ENCODE measurements around the gene KCNMB2. TPM values are rescaled to one million over a fixed set of nuclear protein-coding genes. Genes with fewer than 3 reads are reported as not detected.

The KCNMB2 gene
- total RNA-seq, 2 donors from 2014 or later = 0.42 to 0.72 TPM

DNA sequence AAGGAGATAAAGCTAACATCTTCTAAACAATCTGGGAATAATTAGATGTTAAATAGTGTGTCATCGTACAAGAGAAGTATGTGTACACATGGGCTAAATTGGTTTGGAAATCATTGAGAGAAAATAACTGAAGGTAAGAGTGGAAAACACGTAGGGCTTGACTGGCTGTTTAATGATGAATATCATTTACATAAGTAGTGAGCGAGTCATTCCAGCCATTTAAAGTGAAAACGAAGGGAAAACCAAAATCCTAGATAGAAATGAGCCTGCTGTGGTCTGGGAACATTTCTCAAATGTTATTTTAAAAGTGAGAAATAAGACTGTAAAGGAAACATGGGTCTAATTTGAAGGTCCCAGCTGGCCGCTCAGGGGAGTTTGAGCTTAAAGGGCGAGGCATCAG, 41.9 kb upstream of the KCNMB2 start:
- no peak overlapping the region for H3K27ac ChIP-seq
- H3K4me3 ChIP-seq = no peak overlapping the region
- no peaks in the 10 kb centered on the region for H3K4me1 ChIP-seq
- no peak for DNase-seq
- H3K9me3 ChIP-seq = no peaks in the 10 kb centered on the region
- no peaks in the 10 kb centered on the region for H3K36me3 ChIP-seq
- no peak overlapping the region for H3K9ac ChIP-seq (ENCODE audit: low read depth in 2 of 2, low read length in 2 of 2)
- intact Hi-C loops (cut with DNase I) = no loop called here
- TF ChIP-seq, protein P1, sequence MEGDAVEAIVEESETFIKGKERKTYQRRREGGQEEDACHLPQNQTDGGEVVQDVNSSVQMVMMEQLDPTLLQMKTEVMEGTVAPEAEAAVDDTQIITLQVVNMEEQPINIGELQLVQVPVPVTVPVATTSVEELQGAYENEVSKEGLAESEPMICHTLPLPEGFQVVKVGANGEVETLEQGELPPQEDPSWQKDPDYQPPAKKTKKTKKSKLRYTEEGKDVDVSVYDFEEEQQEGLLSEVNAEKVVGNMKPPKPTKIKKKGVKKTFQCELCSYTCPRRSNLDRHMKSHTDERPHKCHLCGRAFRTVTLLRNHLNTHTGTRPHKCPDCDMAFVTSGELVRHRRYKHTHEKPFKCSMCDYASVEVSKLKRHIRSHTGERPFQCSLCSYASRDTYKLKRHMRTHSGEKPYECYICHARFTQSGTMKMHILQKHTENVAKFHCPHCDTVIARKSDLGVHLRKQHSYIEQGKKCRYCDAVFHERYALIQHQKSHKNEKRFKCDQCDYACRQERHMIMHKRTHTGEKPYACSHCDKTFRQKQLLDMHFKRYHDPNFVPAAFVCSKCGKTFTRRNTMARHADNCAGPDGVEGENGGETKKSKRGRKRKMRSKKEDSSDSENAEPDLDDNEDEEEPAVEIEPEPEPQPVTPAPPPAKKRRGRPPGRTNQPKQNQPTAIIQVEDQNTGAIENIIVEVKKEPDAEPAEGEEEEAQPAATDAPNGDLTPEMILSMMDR (IDR thresholded peaks at IDR 0.05) = no peak
- H3K27me3 ChIP-seq = no peaks in the 10 kb centered on the region

DNA sequence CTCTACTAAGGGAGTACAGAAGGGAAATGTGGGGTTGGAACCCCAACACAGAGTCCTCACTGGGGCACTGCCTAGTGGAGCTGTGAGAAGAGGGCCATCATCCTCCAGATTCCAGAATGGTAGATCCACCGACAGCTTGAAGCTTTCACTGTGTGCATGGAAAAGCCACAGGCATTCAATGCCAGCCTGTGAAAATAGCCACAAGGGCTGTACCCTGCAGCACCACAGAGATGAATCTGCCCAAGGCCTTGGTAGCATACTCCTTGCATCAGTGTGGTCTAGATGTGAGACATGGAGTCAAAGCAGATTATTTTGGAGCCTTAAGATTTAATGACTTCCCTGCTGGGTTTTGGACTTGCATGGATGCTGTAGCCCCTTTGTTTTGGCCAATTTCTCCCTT, 39.3 kb upstream of the KCNMB2 start:
- DNase-seq = no peak
- intact Hi-C loops (cut with DNase I) = no loop called here
- Histone ChIP-seq H3K27me3 (no peaks in the 10 kb centered on the region), H3K4me1 (no peaks in the 10 kb centered on the region), H3K4me3 (no peak overlapping the region), H3K9ac (ENCODE audit: low read depth in 2 of 2, low read length in 2 of 2) (no peak overlapping the region), H3K27ac (no peak overlapping the region), H3K9me3 (no peaks in the 10 kb centered on the region), H3K36me3 (no peaks in the 10 kb centered on the region)
- TF ChIP-seq, protein P1 (IDR thresholded peaks at IDR 0.05) = no peak

DNA sequence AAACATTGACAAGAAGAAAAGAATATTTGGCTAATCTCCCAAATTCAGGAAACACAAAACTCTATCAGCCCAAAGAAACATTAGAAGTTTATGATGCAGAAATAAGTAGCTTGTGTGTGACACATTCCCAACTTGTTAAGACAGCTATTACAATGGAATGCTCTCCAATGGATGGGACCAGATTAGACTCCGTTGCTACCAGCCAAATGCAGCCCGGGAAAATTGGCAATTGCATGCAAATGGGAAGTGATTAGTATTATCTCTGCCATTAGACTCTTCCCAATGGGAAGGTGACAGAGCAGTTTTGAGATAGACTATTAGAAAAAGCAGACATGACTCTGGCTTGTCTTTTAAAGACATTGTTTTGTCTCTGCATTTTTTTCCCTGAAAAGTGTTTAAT, 37.4 kb upstream of the KCNMB2 start:
- Histone ChIP-seq H3K9ac (ENCODE audit: low read depth in 2 of 2, low read length in 2 of 2) (no peak overlapping the region), H3K9me3 (no peaks in the 10 kb centered on the region), H3K27ac (no peak overlapping the region), H3K36me3 (no peaks in the 10 kb centered on the region), H3K27me3 (no peaks in the 10 kb centered on the region), H3K4me3 (no peak overlapping the region), H3K4me1 (no peaks in the 10 kb centered on the region)
- intact Hi-C loops (cut with DNase I) = no loop called here
- TF ChIP-seq, protein P1 (IDR thresholded peaks at IDR 0.05) = no peak
- no peak for DNase-seq

DNA sequence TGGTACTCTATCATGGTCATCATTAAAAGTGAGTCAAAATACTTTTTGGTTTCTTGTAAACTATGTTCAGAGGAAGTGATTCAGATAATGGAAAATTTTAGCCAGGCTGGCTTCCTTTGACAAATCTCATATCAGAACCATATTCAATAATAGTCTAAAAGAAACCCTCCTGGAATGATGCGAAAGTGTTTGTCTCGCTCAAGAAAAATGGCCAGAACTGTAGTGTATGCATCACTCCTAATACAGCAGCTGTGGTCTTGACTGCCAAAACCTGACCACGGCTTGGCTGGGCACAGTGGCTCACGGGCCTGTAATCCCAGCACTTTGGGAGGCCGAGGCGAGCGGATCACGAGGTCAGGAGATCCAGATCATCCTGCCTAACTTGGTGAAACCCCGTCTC, 35.6 kb upstream of the KCNMB2 start:
- Histone ChIP-seq H3K9ac (ENCODE audit: low read depth in 2 of 2, low read length in 2 of 2) (no peak overlapping the region), H3K27me3 (no peaks in the 10 kb centered on the region), H3K36me3 (no peaks in the 10 kb centered on the region), H3K27ac (no peak overlapping the region), H3K9me3 (no peaks in the 10 kb centered on the region), H3K4me3 (no peak overlapping the region), H3K4me1 (no peaks in the 10 kb centered on the region)
- intact Hi-C loops (cut with DNase I) = no loop called here
- DNase-seq = no peak
- TF ChIP-seq, protein P1 (IDR thresholded peaks at IDR 0.05) = no peak

DNA sequence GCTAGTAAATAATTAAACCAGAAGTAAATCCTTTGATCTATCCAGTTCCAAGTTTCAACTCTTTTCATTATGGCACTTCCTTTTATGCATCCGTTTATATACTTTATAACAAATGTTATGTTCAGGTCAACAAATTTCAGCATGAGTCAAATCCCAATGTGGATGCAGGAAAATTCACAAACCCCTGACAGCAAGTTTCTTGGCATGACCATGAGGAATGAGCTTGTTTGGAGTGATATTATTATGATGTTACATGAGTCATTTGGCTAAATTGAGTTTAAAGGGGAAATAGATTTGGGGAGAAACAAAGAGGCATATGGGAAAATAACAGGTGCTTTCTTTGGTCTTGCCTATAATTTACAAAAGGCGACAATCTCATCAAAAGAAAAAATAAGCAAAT, 32.1 kb upstream of the KCNMB2 start:
- DNase-seq = no peak
- Histone ChIP-seq H3K36me3 (no peaks in the 10 kb centered on the region), H3K4me1 (no peaks in the 10 kb centered on the region), H3K27me3 (no peaks in the 10 kb centered on the region), H3K9ac (ENCODE audit: low read depth in 2 of 2, low read length in 2 of 2) (no peak overlapping the region), H3K27ac (no peak overlapping the region), H3K9me3 (no peaks in the 10 kb centered on the region), H3K4me3 (no peak overlapping the region)
- intact Hi-C loops (cut with DNase I) = no loop called here
- TF ChIP-seq, protein P1 (IDR thresholded peaks at IDR 0.05) = no peak

DNA sequence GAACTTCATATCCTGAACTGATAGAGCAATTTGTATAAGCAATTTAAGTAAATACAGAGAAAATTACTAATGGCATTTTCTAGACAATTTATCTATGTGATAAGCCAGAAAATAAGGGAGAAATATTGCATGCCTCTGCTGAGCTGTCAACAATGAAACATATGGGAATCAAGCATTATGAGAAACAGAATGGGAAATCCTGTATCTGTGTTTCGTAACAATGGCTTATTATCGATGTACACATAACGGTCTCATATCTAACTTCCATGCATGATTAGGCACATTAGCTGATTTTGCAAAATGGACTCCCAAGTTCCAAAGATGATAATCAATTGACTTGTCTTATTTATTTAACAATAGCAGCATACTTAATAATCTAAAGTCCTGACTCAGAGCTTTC, 30.4 kb upstream of the KCNMB2 start:
- H3K4me3 ChIP-seq = no peak overlapping the region
- no peak overlapping the region for H3K27ac ChIP-seq
- no peak for DNase-seq
- H3K9me3 ChIP-seq = no peaks in the 10 kb centered on the region
- intact Hi-C loops (cut with DNase I) = no loop called here
- H3K27me3 ChIP-seq = no peaks in the 10 kb centered on the region
- no peaks in the 10 kb centered on the region for H3K4me1 ChIP-seq
- no peaks in the 10 kb centered on the region for H3K36me3 ChIP-seq
- TF ChIP-seq, protein P1 (IDR thresholded peaks at IDR 0.05) = no peak
- no peak overlapping the region for H3K9ac ChIP-seq (ENCODE audit: low read depth in 2 of 2, low read length in 2 of 2)

Data from colonic mucosa (tissue), 4 donors.